ENCODE data around the gene HELZ2.
A peak's percentile ranks its signal among the peaks of the same experiment; 100 is the strongest.

The HELZ2 gene

GRCh38 chr20:63558804-63559484, 15.1 kb downstream of the HELZ2 start:
- CTCF ChIA-PET, result no interaction called here
- Histone ChIP-seq H3K4me1 (ENCODE audit: control insufficient read depth, insufficient read depth, low read length) (no peaks in the 10 kb centered on the region), H3K36me3 (ENCODE audit: control insufficient read depth in 2 of 2, insufficient read depth in 1 of 2, low read length in 2 of 2) (peaks cover 0 to 29% of the 10 kb centered on the region in 2 experiments; a peak in 1 of 3 replicates), H3K9me3 (ENCODE audit: control insufficient read depth, insufficient read depth, low read depth, low read length) (no peaks in the 10 kb centered on the region), H3K27ac (ENCODE audit: extremely low read depth, low read depth, low read length) (no peak overlapping the region), H3K4me3 (ENCODE audit: low read depth, low read length) (no peak overlapping the region)
- POLR2A ChIA-PET, result no interaction called here
- TF ChIP-seq ZNF529 (tag by site-specific recombination; IDR thresholded peaks at IDR 0.05; ENCODE audit: insufficient replicate concordance), result no peak
- 0 out of 2 replicates have a peak, but pooled peaks have one; percentile 2 for TF ChIP-seq KLF8 (tag by site-specific recombination; IDR thresholded peaks at IDR 0.05)

GRCh38 chr20:63557481-63557891, 16.6 kb downstream of the HELZ2 start:
- TF ChIP-seq TRIM28 (IDR thresholded peaks at IDR 0.05; ENCODE audit: borderline replicate concordance, low read length) (no peak), ZNF501 (tag by site-specific recombination; IDR thresholded peaks at IDR 0.05) (no peak), ZNF24 (tag by site-specific recombination; IDR thresholded peaks at IDR 0.05) (no peak), SALL2 (tag by site-specific recombination; IDR thresholded peaks at IDR 0.05; ENCODE audit: borderline replicate concordance) (no peak), ZNF843 (tag by site-specific recombination; IDR thresholded peaks at IDR 0.05) (no peak), ZNF514 (tag by site-specific recombination; IDR thresholded peaks at IDR 0.05) (no peak), ZNF530 (tag by site-specific recombination; IDR thresholded peaks at IDR 0.05; ENCODE audit: low read depth) (no peak), ZNF239 (tag by site-specific recombination; IDR thresholded peaks at IDR 0.05) (no peak), ZNF266 (tag by site-specific recombination; IDR thresholded peaks at IDR 0.05; ENCODE audit: low read depth) (no peak), TSHZ1 (tag by site-specific recombination; IDR thresholded peaks at IDR 0.05; ENCODE audit: borderline replicate concordance) (no peak), ZNF23 (tag by site-specific recombination; IDR thresholded peaks at IDR 0.05; ENCODE audit: borderline replicate concordance) (no peak), ZNF146 (tag by site-specific recombination; IDR thresholded peaks at IDR 0.05) (no peak), ZNF416 (tag by site-specific recombination; IDR thresholded peaks at IDR 0.05) (no peak), ZXDB (tag by site-specific recombination; IDR thresholded peaks at IDR 0.05) (no peak)
- TF ChIP-seq, protein P1, sequence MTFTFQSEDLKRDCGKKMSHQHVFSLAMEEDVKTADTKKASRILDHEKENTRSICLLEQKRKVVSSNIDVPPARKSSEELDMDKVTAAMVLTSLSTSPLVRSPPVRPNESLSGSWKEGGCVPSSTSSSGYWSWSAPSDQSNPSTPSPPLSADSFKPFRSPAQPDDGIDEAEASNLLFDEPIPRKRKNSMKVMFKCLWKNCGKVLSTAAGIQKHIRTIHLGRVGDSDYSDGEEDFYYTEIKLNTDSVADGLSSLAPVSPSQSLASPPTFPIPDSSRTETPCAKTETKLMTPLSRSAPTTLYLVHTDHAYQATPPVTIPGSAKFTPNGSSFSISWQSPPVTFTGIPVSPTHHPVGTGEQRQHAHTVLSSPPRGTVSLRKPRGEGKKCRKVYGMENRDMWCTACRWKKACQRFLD (tag by site-specific recombination; IDR thresholded peaks at IDR 0.05), result no peak
- TF ChIP-seq, protein P2, sequence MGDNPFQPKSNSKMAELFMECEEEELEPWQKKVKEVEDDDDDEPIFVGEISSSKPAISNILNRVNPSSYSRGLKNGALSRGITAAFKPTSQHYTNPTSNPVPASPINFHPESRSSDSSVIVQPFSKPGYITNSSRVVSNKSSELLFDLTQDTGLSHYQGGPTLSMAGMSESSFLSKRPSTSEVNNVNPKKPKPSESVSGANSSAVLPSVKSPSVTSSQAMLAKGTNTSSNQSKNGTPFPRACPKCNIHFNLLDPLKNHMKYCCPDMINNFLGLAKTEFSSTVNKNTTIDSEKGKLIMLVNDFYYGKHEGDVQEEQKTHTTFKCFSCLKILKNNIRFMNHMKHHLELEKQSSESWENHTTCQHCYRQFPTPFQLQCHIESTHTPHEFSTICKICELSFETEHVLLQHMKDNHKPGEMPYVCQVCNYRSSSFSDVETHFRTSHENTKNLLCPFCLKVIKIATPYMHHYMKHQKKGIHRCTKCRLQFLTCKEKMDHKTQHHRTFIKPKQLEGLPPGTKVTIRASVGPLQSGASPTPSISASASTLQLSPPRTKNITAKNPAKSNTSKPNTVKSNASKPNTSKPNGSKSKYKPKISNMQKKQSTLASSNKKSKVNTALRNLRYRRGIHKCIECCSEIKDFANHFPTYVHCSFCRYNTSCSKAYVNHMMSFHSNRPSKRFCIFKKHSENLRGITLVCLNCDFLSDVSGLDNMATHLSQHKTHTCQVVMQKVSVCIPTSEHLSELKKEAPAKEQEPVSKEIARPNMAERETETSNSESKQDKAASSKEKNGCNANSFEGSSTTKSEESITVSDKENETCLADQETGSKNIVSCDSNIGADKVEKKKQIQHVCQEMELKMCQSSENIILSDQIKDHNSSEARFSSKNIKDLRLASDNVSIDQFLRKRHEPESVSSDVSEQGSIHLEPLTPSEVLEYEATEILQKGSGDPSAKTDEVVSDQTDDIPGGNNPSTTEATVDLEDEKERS (tag by site-specific recombination; IDR thresholded peaks at IDR 0.05), result no peak
- TF ChIP-seq, protein P3, sequence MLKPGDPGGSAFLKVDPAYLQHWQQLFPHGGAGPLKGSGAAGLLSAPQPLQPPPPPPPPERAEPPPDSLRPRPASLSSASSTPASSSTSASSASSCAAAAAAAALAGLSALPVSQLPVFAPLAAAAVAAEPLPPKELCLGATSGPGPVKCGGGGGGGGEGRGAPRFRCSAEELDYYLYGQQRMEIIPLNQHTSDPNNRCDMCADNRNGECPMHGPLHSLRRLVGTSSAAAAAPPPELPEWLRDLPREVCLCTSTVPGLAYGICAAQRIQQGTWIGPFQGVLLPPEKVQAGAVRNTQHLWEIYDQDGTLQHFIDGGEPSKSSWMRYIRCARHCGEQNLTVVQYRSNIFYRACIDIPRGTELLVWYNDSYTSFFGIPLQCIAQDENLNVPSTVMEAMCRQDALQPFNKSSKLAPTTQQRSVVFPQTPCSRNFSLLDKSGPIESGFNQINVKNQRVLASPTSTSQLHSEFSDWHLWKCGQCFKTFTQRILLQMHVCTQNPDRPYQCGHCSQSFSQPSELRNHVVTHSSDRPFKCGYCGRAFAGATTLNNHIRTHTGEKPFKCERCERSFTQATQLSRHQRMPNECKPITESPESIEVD (tag by site-specific recombination; IDR thresholded peaks at IDR 0.05), result no peak
- Histone ChIP-seq H3K4me1 (ENCODE audit: control insufficient read depth, insufficient read depth, low read length) (0 out of 2 replicates have a peak, but pooled peaks cover 2% of the 10 kb centered on the region), H3K9me3 (ENCODE audit: control insufficient read depth, insufficient read depth, low read depth, low read length) (no peaks in the 10 kb centered on the region), H3K36me3 (ENCODE audit: control insufficient read depth in 2 of 2, insufficient read depth in 1 of 2, low read length in 2 of 2) (peaks cover 0 to 18% of the 10 kb centered on the region in 2 experiments; a peak in 1 of 3 replicates), H3K27ac (ENCODE audit: extremely low read depth, low read depth, low read length) (no peak overlapping the region), H3K4me3 (ENCODE audit: low read depth, low read length) (no peak overlapping the region)
- POLR2A ChIA-PET, result no interaction called here
- CTCF ChIA-PET, result no interaction called here

Measured in HEK293 (cell line).